Ascending aorta (tissue), 2 donors: ENCODE data around the gene TRAPPC1. TPM values are rescaled to one million over a fixed set of nuclear protein-coding genes. Genes with fewer than 3 reads are reported as not detected.
A peak's percentile ranks its signal among the peaks of the same experiment; 100 is the strongest.

ENCODE experiments used
- DNase-seq, 2 donors: peaks; one replicate each; pipeline ENCODE4 v3.0.0-alpha.2; 2019; ENCODE audit warnings: low spot score in 2 of 2
- H3K27ac ChIP-seq, 2 donors: fragments of 200-600 bp; sonication (generic); one replicate each; pipeline ENCODE4 v1.5.1; 2016 to 2017; ENCODE audit warnings: mild to moderate bottlenecking in 1 of 2
- H3K27me3 ChIP-seq: fragments of 200-600 bp; sonication (generic); one replicate; pipeline ENCODE4 v1.5.1; 2017
- H3K36me3 ChIP-seq, 2 donors: fragments of 200-600 bp; sonication (generic); one replicate each; pipeline ENCODE4 v1.5.1; 2016
- H3K4me1 ChIP-seq, 2 donors: fragments of 200-600 bp; sonication (generic); one replicate each; pipeline ENCODE4 v1.5.1; 2016 to 2017; ENCODE audit warnings: mild to moderate bottlenecking in 1 of 2
- H3K4me3 ChIP-seq, 2 donors: fragments of 200-600 bp; sonication (generic); one replicate each; pipeline ENCODE4 v1.5.1; 2016 to 2017; ENCODE audit warnings: mild to moderate bottlenecking in 1 of 2
- H3K9me3 ChIP-seq, 2 donors: fragments of 200-600 bp; sonication (generic); one replicate each; pipeline ENCODE4 v1.5.1; 2016
- CTCF ChIP-seq, 3 experiments: fragments of 200-600 bp in 2 of 3; fragments of 450-650 bp in 1 of 3; sonication (generic) in 2 of 3; IDR thresholded peaks; one replicate each; pipeline ENCODE4 v1.5.1; 2016 to 2019; ENCODE audit warnings: antibody characterized with exemption in 3 of 3, mild to moderate bottlenecking in 1 of 3, moderate library complexity in 1 of 3
- intact Hi-C: fragments of 100-400 bp; cut with DNase I; formaldehyde crosslinking; loops from one replicate; pipeline ENCODE4 v1.15.1; 2023
- total RNA-seq: library from RNA; depleted of rRNA; stranded (reverse); fragments of >200 nt; gene quantifications from one replicate; pipeline ENCODE4 v1.1.0, GENCODE V29; 2016

TRAPPC1 gene
- total RNA-seq, 1 donor from 2014 or later = 36.0 TPM

GRCh38 chr17:7910281-7910680 is 21.5 kb downstream of the TRAPPC1 start:
- TF ChIP-seq CTCF (IDR thresholded peaks at IDR 0.05) = no peak
- intact Hi-C loops = loop anchor here (5.0 kb wide), 1 partner anchor 147 kb away; no protein-coding TSS in a partner anchor
- no peaks in the 10 kb centered on the region for H3K27me3 ChIP-seq
- H3K9me3 ChIP-seq = no peaks in the 10 kb centered on the region
- H3K4me3 ChIP-seq = no peak overlapping the region
- H3K27ac ChIP-seq = no peak overlapping the region
- H3K36me3 ChIP-seq = peaks cover 59 to 60% of the 10 kb centered on the region in 2 donors
- DNase-seq = no peak
- H3K4me1 ChIP-seq = peaks cover 3 to 6% of the 10 kb centered on the region in 2 donors

DNA sequence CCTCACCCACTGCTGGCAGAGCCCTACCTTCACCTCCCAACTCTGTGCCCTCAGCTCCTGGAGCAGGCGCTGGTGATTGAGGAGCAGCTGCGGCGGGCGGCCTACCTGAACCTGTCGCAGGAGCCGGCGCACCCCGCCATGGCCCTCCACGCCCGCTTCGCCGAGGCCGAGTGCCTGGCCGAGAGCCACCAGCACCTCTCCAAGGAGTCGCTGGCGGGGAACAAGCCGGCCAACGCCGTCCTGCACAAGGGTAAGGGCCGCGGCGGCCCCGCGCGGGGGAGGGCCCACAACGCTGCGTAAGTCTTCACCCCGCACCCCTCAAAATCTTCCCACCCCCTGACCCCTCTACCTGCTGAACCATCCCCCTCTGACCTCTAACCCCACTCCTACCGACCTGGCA is 22.7 kb downstream of the TRAPPC1 start:
- Histone ChIP-seq H3K9me3 (no peaks in the 10 kb centered on the region), H3K27me3 (no peaks in the 10 kb centered on the region), H3K27ac (no peak overlapping the region), H3K4me3 (no peak overlapping the region), H3K36me3 (peaks cover 70 to 72% of the 10 kb centered on the region in 2 donors), H3K4me1 (no peaks in the 10 kb centered on the region)
- no peak for TF ChIP-seq CTCF (IDR thresholded peaks at IDR 0.05)
- DNase-seq = no peak
- intact Hi-C loops = no loop called here

DNA sequence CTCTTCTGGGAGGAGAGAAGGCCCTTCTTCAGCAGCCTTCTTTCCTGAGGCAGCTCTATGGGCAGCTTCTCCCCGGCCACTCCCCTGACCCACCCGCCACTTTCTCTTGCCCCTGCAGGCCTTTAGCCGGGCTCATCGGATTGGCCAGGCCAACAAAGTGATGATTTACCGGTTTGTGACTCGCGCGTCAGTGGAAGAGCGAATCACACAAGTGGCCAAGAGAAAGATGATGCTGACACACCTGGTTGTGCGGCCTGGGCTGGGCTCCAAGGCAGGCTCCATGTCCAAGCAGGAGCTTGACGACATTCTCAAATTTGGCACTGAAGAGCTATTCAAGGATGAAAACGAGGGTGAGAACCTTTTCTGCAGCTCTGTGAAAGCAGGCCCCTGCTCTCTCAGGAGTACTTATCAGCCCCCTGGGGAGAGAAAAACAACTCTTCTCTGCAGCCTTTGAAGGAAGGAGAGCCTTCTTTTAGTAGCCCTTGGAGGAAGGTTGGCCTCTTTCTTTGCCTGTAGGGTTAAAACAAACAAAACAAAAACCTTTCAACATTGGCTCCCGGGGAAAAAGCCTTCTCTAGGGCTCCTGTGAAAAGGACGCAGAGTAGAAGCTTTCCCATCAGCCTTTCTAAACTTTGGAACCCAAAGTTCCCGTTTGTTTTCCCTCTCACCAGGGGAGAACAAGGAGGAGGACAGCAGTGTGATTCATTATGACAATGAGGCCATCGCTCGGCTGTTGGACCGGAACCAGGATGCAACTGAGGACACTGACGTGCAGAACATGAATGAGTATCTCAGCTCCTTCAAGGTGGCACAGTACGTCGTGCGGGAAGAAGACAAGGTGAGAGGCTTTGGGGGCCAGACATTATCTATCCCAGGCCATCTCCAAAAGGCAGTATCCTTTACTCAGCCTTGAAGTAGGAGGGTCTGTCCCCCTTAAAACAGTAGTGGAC is 28.3 kb downstream of the TRAPPC1 start:
- Histone ChIP-seq H3K9me3 (no peaks in the 10 kb centered on the region), H3K4me3 (no peak overlapping the region), H3K27me3 (no peaks in the 10 kb centered on the region), H3K4me1 (no peaks in the 10 kb centered on the region), H3K27ac (no peak overlapping the region), H3K36me3 (peaks cover 96 to 98% of the 10 kb centered on the region in 2 donors)
- no peak for DNase-seq
- TF ChIP-seq CTCF (IDR thresholded peaks at IDR 0.05) = no peak
- intact Hi-C loops = no loop called here

DNA sequence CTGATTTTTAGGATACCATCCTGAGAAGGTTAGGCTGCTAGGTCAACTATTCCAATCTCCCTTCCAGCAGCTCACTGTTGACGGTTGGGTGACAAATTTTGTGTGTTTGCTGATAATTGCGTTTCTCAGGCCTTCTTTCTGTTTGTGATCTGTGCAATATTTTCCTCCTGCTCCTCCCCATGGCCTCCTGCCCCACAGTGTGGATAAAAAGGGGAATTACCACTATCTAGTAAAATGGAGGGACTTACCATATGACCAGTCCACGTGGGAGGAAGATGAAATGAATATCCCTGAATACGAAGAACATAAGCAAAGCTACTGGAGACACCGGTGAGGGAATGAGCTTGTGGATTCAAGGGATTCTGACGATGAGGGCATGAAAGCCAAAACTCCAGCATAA is 34.0 kb downstream of the TRAPPC1 start:
- Histone ChIP-seq H3K27me3 (no peaks in the 10 kb centered on the region), H3K4me1 (no peaks in the 10 kb centered on the region), H3K27ac (no peak overlapping the region), H3K9me3 (no peaks in the 10 kb centered on the region), H3K4me3 (no peak overlapping the region), H3K36me3 (peaks cover 86 to 91% of the 10 kb centered on the region in 2 donors)
- intact Hi-C loops = no loop called here
- TF ChIP-seq CTCF (IDR thresholded peaks at IDR 0.05) = peak; percentile 34 to 43 (median 41)
- DNase-seq = peak in 1 of 2 donors; percentile 50

DNA sequence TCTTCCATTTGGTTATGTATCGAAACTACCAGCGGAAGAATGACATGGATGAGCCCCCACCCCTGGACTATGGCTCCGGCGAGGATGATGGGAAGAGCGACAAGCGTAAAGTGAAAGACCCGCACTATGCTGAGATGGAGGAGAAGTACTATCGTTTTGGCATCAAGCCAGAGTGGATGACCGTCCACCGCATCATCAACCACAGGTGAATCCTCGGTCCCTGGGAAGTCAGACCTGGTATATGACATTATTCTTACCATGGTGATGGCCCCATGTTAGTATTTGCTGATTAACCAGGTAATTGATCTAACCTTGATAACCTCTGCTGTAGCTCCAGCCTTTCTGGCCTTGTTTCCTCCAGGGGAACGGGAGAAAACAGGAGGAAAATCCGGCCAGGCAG is 34.7 kb downstream of the TRAPPC1 start:
- H3K36me3 ChIP-seq = peaks cover 80 to 85% of the 10 kb centered on the region in 2 donors
- H3K9me3 ChIP-seq = no peaks in the 10 kb centered on the region
- DNase-seq = no peak
- intact Hi-C loops = no loop called here
- no peak overlapping the region for H3K4me3 ChIP-seq
- H3K27me3 ChIP-seq = no peaks in the 10 kb centered on the region
- no peak for TF ChIP-seq CTCF (IDR thresholded peaks at IDR 0.05)
- no peaks in the 10 kb centered on the region for H3K4me1 ChIP-seq
- no peak overlapping the region for H3K27ac ChIP-seq
